T-cell (primary cell): ENCODE data around the gene UBE2H. TPM values are rescaled to one million over a fixed set of nuclear protein-coding genes. Genes with fewer than 3 reads are reported as not detected.

Experiments
- ATAC-seq, 4 experiments: fragments of 200-7000 bp in 3 of 4; fragments of 150-1000 bp in 1 of 4; cut with Tn5 transposase; replicated peaks in 1 of 4; 1 replicate in 3 of 4; 2 replicates in 1 of 4; pipeline ENCODE4 v1.10.0; 2021; ENCODE audit warnings: moderate library complexity in 3 of 4, mild to moderate bottlenecking in 2 of 4, moderate number of reproducible peaks in 1 of 4
- CTCF ChIA-PET, 2 donors: fragments of 300-600 bp; sonication (Branson Sonifier 250); formaldehyde crosslinking; loops; one replicate each; lab custom pipeline; 2022; ENCODE audit warnings: antibody characterized with exemption in 2 of 2; lab: Charles Lee
- POLR2A ChIA-PET, 2 donors: fragments of 300-600 bp; sonication (Branson Sonifier 250); formaldehyde crosslinking; loops; one replicate each; lab custom pipeline; 2022; ENCODE audit warnings: antibody characterized with exemption in 2 of 2; lab: Charles Lee
- DNase-seq, 35 experiments: peaks; one replicate each; pipeline versions ENCODE4 v3.0.0 to v3.0.0-alpha.2; 2013 to 2023
- H3K27ac ChIP-seq: one replicate; pipeline ENCODE4 v1.5.1; 2013; ENCODE audit warnings: low read length
- H3K27me3 ChIP-seq, 2 experiments: replicated peaks in 1 of 2; 1 replicate in 1 of 2; 2 replicates in 1 of 2; pipeline versions ENCODE4 v1.6.1 to v1.7.0; 2013; ENCODE audit warnings: low read length in 1 of 2, mixed read lengths in 1 of 2; ENCODE audit not compliant: control insufficient read depth in 2 of 2, insufficient read depth in 2 of 2; ENCODE audit errors: extremely low read depth in 1 of 2
- H3K36me3 ChIP-seq, 2 donors: 1 replicate in 1 of 2; 2 replicates in 1 of 2; pipeline versions ENCODE4 v1.6.1 to v1.7.0; 2013; ENCODE audit warnings: low read length in 1 of 2; ENCODE audit not compliant: control insufficient read depth in 2 of 2, insufficient read depth in 1 of 2; ENCODE audit errors: extremely low read depth in 1 of 2
- H3K4me1 ChIP-seq, 2 experiments: 1 replicate in 1 of 2; 2 replicates in 1 of 2; pipeline versions ENCODE4 v1.6.1 to v1.7.0; 2013; ENCODE audit warnings: low read length in 2 of 2, mixed read lengths in 1 of 2; ENCODE audit not compliant: insufficient read depth in 2 of 2, control insufficient read depth in 1 of 2; ENCODE audit errors: extremely low read depth in 1 of 2
- H3K4me3 ChIP-seq, 2 donors: 1 replicate in 1 of 2; 2 replicates in 1 of 2; pipeline versions ENCODE4 v1.5.1 to v1.7.0; 2013; ENCODE audit warnings: mild to moderate bottlenecking in 2 of 2, low read length in 1 of 2, moderate library complexity in 1 of 2; ENCODE audit not compliant: control insufficient read depth in 1 of 2; ENCODE audit errors: extremely low read depth in 1 of 2
- H3K9me3 ChIP-seq: 2 replicates; pipeline ENCODE4 v1.7.0; 2013
- H3K27ac Mint-ChIP-seq, 2 donors: one replicate each; pipeline ENCODE4 v1.8.0; 2020 to 2021; ENCODE audit warnings: mild to moderate bottlenecking in 2 of 2, mixed read lengths in 2 of 2
- H3K27me3 Mint-ChIP-seq, 2 donors: one replicate each; pipeline ENCODE4 v1.8.0; 2021 to 2022; ENCODE audit warnings: mixed read lengths in 2 of 2
- H3K36me3 Mint-ChIP-seq: one replicate; pipeline ENCODE4 v1.8.0; 2021; ENCODE audit warnings: mixed read lengths
- H3K4me1 Mint-ChIP-seq, 3 donors: one replicate each; pipeline ENCODE4 v1.8.0; 2020 to 2022; ENCODE audit warnings: mixed read lengths in 3 of 3, mild to moderate bottlenecking in 1 of 3
- H3K4me3 Mint-ChIP-seq, 3 donors: one replicate each; pipeline ENCODE4 v1.8.0; 2020 to 2022; ENCODE audit warnings: mild to moderate bottlenecking in 3 of 3, mixed read lengths in 3 of 3, moderate library complexity in 3 of 3
- H3K9me3 Mint-ChIP-seq, 3 donors: one replicate each; pipeline ENCODE4 v1.8.0; 2020 to 2022; ENCODE audit warnings: mixed read lengths in 3 of 3
- WGBS: methylation state at CpG from one replicate; pipeline ENCODE4 v1.1.5; 2013; ENCODE audit warnings: missing lambda C conversion rate; ENCODE audit not compliant: insufficient coverage; 5-methylcytosine and 5-hydroxymethylcytosine counted together
- total RNA-seq, 35 experiments: library from RNA in 6 of 35; stranded (reverse) in 6 of 35; fragments of 120-200 nt in 1 of 35; gene quantifications; one replicate each; pipeline versions ENCODE4 v1.2.1 to v1.2.4 and lab custom pipeline; 2013 to 2026

UBE2H gene
- total RNA-seq, 5 donors from 2014 or later (not counting 1 experiment from before 2014, with no cell fraction given) = 37.5 to 63.8 (median 50.1) TPM

GRCh38 chr7:129887865-129888264 is 64.9 kb downstream of the UBE2H start:
- H3K4me1 ChIP-seq = no peaks in the 10 kb centered on the region
- ATAC-seq (no peak), DNase-seq (no peak)
- H3K4me3 Mint-ChIP-seq = no peak overlapping the region
- no CpG with 5 or more reads among the region's 1 CpG for WGBS
- H3K27ac ChIP-seq = no peak overlapping the region
- ChIA-PET POLR2A (no interaction called here), CTCF (interaction anchor here in 1 of 2 donors (0.6 to 1.4 kb wide), 3 partner anchors 31 to 125 kb away, joined by 3 read pairs; no protein-coding TSS in a partner anchor)
- peaks cover 27% of the 10 kb centered on the region for H3K36me3 Mint-ChIP-seq
- no peaks in the 10 kb centered on the region for H3K9me3 Mint-ChIP-seq
- H3K27ac Mint-ChIP-seq = no peak overlapping the region
- no peaks in the 10 kb centered on the region for H3K27me3 Mint-ChIP-seq
- H3K27me3 ChIP-seq = no peaks in the 10 kb centered on the region
- peaks cover 18 to 26% (median 23%) of the 10 kb centered on the region in 3 donors for H3K4me1 Mint-ChIP-seq
- peaks cover 0 to 7% of the 10 kb centered on the region in 2 donors for H3K36me3 ChIP-seq
- no peaks in the 10 kb centered on the region for H3K9me3 ChIP-seq
- no peak overlapping the region for H3K4me3 ChIP-seq

- CTCF ChIA-PET = interaction anchor here in 1 of 2 donors (0.6 to 1.4 kb wide), 4 partner anchors 69 to 162 kb away, joined by 3 to 9 read pairs (median 4); no protein-coding TSS in a partner anchor
Measured at GRCh38 chr7:129886818-129887186, 66.0 kb downstream of the UBE2H start.

DNA sequence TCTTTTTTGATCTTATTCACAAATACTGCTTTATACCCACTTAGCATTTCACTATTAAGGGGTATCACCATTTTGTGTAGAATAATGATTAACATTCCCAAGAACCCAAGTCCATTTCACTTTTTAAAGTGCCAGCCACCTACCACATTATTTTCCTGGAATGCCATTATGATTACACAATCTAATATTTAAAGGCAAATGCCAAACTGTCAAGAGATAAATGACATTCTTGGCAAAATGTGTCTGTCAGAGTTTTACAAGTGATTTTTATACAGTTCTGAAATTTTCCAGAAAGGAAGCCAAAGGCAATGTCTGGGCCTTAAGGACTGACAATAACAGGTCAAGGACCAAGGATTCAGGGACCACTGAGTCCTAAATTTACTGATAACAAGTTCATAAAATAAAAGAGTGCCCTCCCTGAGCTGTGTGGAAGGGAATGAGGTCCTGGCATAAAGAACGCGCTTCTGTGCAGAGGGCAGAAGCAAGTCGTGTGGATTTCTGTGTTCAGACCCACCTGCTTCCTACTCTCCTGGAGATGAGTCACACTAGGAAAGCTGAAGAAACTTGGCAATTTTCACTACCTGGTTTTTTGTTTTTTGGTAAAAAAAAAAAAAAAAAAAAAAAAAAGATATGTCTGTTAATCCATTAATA is 66.5 kb downstream of the UBE2H start:
- H3K4me3 Mint-ChIP-seq = no peak overlapping the region
- H3K9me3 ChIP-seq = no peaks in the 10 kb centered on the region
- no peak overlapping the region for H3K27ac ChIP-seq
- no CpG with 5 or more reads among the region's 3 CpGs for WGBS
- DNase-seq = no peak
- H3K27me3 ChIP-seq = no peaks in the 10 kb centered on the region
- ChIA-PET CTCF (interaction anchor here in 1 of 2 donors (0.6 to 1.4 kb wide), 3 partner anchors 77 to 162 kb away, joined by 3 to 9 read pairs (median 3); no protein-coding TSS in a partner anchor), POLR2A (interaction anchor here (0.6 to 1.2 kb wide), 2 partner anchors 43 to 64 kb away, joined by 7 to 8 read pairs; no protein-coding TSS in a partner anchor)
- ATAC-seq = no peak
- no peaks in the 10 kb centered on the region for H3K4me1 ChIP-seq
- H3K36me3 ChIP-seq = peaks cover 0 to 7% of the 10 kb centered on the region in 2 donors
- no peaks in the 10 kb centered on the region for H3K27me3 Mint-ChIP-seq
- H3K4me1 Mint-ChIP-seq = peaks cover 27 to 33% (median 27%) of the 10 kb centered on the region in 3 donors
- H3K9me3 Mint-ChIP-seq = no peaks in the 10 kb centered on the region
- H3K36me3 Mint-ChIP-seq = peaks cover 27% of the 10 kb centered on the region
- no peak overlapping the region for H3K4me3 ChIP-seq
- H3K27ac Mint-ChIP-seq = peak overlapping the region in 1 of 2 donors; percentile 11

More at GRCh38 chr7:129886818-129887186, 66.0 kb downstream of the UBE2H start:
- H3K9me3 ChIP-seq = no peaks in the 10 kb centered on the region
- H3K4me3 ChIP-seq = no peak overlapping the region
- whole genome bisulfite sequencing = no CpG with 5 or more reads among the region's 3 CpGs
- H3K4me3 Mint-ChIP-seq = no peak overlapping the region
- peaks cover 22 to 30% (median 24%) of the 10 kb centered on the region in 3 donors for H3K4me1 Mint-ChIP-seq
- peaks cover 0 to 7% of the 10 kb centered on the region in 2 donors for H3K36me3 ChIP-seq
- ATAC-seq (no peak), DNase-seq (no peak)
- H3K4me1 ChIP-seq = no peaks in the 10 kb centered on the region
- H3K36me3 Mint-ChIP-seq = peaks cover 27% of the 10 kb centered on the region
- H3K27ac ChIP-seq = no peak overlapping the region
- H3K9me3 Mint-ChIP-seq = no peaks in the 10 kb centered on the region
- no peaks in the 10 kb centered on the region for H3K27me3 Mint-ChIP-seq
- no peaks in the 10 kb centered on the region for H3K27me3 ChIP-seq
- no peak overlapping the region for H3K27ac Mint-ChIP-seq
- POLR2A ChIA-PET = interaction anchor here in 1 of 2 donors (0.6 to 1.2 kb wide), 2 partner anchors 63 to 65 kb away, joined by 6 to 8 read pairs; no protein-coding TSS in a partner anchor

GRCh38 chr7:129884495-129884894 is 68.3 kb downstream of the UBE2H start:
- DNase-seq (no peak), ATAC-seq (no peak)
- POLR2A ChIA-PET = no interaction called here
- Mint-ChIP-seq H3K9me3 (no peaks in the 10 kb centered on the region), H3K27ac (no peak overlapping the region), H3K4me3 (no peak overlapping the region), H3K4me1 (peaks cover 40 to 41% (median 41%) of the 10 kb centered on the region in 3 donors), H3K27me3 (no peaks in the 10 kb centered on the region), H3K36me3 (peaks cover 35% of the 10 kb centered on the region)
- H3K27me3 ChIP-seq = no peaks in the 10 kb centered on the region
- CTCF ChIA-PET = no interaction called here
- WGBS = no CpG with 5 or more reads among the region's 5 CpGs
- no peak overlapping the region for H3K27ac ChIP-seq
- no peaks in the 10 kb centered on the region for H3K9me3 ChIP-seq
- peaks cover 4 to 7% of the 10 kb centered on the region in 2 experiments for H3K4me1 ChIP-seq
- no peak overlapping the region for H3K4me3 ChIP-seq
- peaks cover 0 to 7% of the 10 kb centered on the region in 2 donors for H3K36me3 ChIP-seq

DNA sequence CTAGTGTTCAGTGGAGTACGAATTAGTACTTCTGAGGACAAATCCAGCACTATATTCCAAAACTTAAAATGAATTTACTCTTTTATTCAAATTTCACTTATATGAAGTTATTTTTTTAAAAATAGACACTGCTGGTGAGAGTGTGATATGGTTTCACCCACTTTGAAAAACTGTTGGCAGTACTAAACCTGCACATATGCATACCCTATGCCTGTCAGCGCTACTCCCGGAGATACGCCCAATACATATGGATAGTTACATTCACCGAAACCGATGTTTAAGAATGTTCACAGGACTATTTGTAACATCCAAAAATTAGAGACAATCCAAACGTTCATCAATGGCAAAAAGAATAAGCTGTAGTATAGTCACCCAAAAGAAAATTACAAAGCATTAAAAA is 69.6 kb downstream of the UBE2H start:
- CTCF ChIA-PET = interaction anchor here in 1 of 2 donors (0.5 kb wide), 1 partner anchor 36 kb away, joined by 5 read pairs; no protein-coding TSS in a partner anchor
- H3K9me3 Mint-ChIP-seq = no peaks in the 10 kb centered on the region
- ATAC-seq = no peak
- WGBS = no CpG with 5 or more reads among the region's 7 CpGs
- H3K4me1 ChIP-seq = peaks cover 4 to 7% of the 10 kb centered on the region in 2 experiments
- H3K36me3 Mint-ChIP-seq = peaks cover 38% of the 10 kb centered on the region
- H3K27me3 Mint-ChIP-seq = no peaks in the 10 kb centered on the region
- peaks cover 40 to 44% (median 41%) of the 10 kb centered on the region in 3 donors for H3K4me1 Mint-ChIP-seq
- peaks cover 0 to 16% of the 10 kb centered on the region in 2 donors for H3K36me3 ChIP-seq
- no peaks in the 10 kb centered on the region for H3K27me3 ChIP-seq
- no peak overlapping the region for H3K27ac ChIP-seq
- DNase-seq = no peak
- H3K4me3 Mint-ChIP-seq = no peak overlapping the region
- no peak overlapping the region for H3K4me3 ChIP-seq
- POLR2A ChIA-PET = interaction anchor here (0.6 to 0.7 kb wide), 3 partner anchors 58 to 78 kb away, joined by 3 read pairs; no protein-coding TSS in a partner anchor
- no peaks in the 10 kb centered on the region for H3K9me3 ChIP-seq
- no peak overlapping the region for H3K27ac Mint-ChIP-seq

DNA sequence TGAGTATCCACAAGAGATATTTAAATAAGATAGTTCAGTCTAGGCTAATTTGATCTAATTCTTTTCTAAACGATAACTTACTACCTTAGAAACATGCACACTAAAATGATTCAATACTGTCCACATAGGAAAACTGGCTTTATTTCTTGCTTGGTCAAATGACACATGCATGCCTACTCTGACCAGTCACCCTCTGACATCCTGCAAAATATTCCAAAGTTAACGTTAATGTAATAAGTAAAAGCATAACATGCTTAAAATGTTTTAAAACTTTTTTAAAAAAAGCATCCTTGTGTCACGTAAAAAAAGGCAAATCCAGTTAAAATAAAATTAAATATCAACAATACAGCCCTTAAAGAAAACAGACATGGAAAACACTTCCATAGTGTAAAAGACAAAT is 70.2 kb downstream of the UBE2H start:
- H3K27ac Mint-ChIP-seq = no peak overlapping the region
- Histone ChIP-seq H3K27me3 (no peaks in the 10 kb centered on the region), H3K36me3 (peaks cover 0 to 20% of the 10 kb centered on the region in 2 donors), H3K9me3 (no peaks in the 10 kb centered on the region), H3K4me1 (peaks cover 4 to 7% of the 10 kb centered on the region in 2 experiments), H3K4me3 (no peak overlapping the region), H3K27ac (no peak overlapping the region)
- ChIA-PET POLR2A (no interaction called here), CTCF (no interaction called here)
- H3K4me1 Mint-ChIP-seq = peaks cover 39 to 44% (median 41%) of the 10 kb centered on the region in 3 donors
- DNase-seq (no peak), ATAC-seq (no peak)
- H3K4me3 Mint-ChIP-seq = no peak overlapping the region
- no peaks in the 10 kb centered on the region for H3K9me3 Mint-ChIP-seq
- WGBS = no CpG with 5 or more reads among the region's 3 CpGs
- no peaks in the 10 kb centered on the region for H3K27me3 Mint-ChIP-seq
- H3K36me3 Mint-ChIP-seq = peaks cover 37% of the 10 kb centered on the region
